ENCODE measurements around the gene BAG3. TPM values are rescaled to one million over a fixed set of nuclear protein-coding genes. Genes with fewer than 3 reads are reported as not detected.
A peak's percentile ranks its signal among the peaks of the same experiment; 100 is the strongest.

The BAG3 gene
- total RNA-seq, 1 experiment from 2014 or later, result 57.0 TPM

GRCh38 chr10:119621078-119621384 lies 30.1 kb upstream of the BAG3 start:
- Histone ChIP-seq H3K4me3 (replicated peaks in 1 of 2; ENCODE audit: low read depth in 1 of 2, low read length in 2 of 2) (no peak overlapping the region), H3K4me1 (ENCODE audit: control insufficient read depth in 1 of 2, insufficient read depth in 2 of 2, low read length in 2 of 2) (peaks cover 8 to 15% of the 10 kb centered on the region in 2 experiments), H2AFZ (ENCODE audit: low read depth, low read length, poor library complexity, severe bottlenecking) (peak overlapping the region; percentile 91), H3K79me2 (ENCODE audit: insufficient read depth, low read length) (no peaks in the 10 kb centered on the region), H3K27me3 (ENCODE audit: insufficient read depth, low read length) (no peaks in the 10 kb centered on the region), H3K9ac (ENCODE audit: low read length) (no peak overlapping the region), H3K27ac (ENCODE audit: low read depth, low read length) (no peak overlapping the region), H3K36me3 (ENCODE audit: control insufficient read depth in 1 of 2, insufficient read depth in 2 of 2, low read length in 2 of 2) (no peaks in the 10 kb centered on the region), H3K4me2 (ENCODE audit: low read length) (peak overlapping the region; percentile 52), H3K9me2 (ENCODE audit: insufficient read depth) (no peaks in the 10 kb centered on the region), H4K20me1 (ENCODE audit: insufficient read depth) (no peaks in the 10 kb centered on the region), H3K9me3 (ENCODE audit: control insufficient read depth in 1 of 2, insufficient read depth in 1 of 2, low read depth in 1 of 2, low read length in 2 of 2) (no peaks in the 10 kb centered on the region)
- RAD21 ChIA-PET (ENCODE audit: low non-redundant PET in 1 of 2, low total read pairs in 2 of 2, uncharacterized antibody in 2 of 2, unreplicated experiment in 2 of 2), result no interaction called here
- CTCF ChIA-PET, result interaction anchor here (1.4 kb wide), 1 partner anchor 422 kb away, joined by 5 read pairs; no protein-coding TSS in a partner anchor
- intact Hi-C loops (cut with micrococcal nuclease), result no loop called here
- no peak for TF ChIP-seq EGR1 (IDR thresholded peaks at IDR 0.05; ENCODE audit: low read depth)
- no peak for TF ChIP-seq MAX (IDR thresholded peaks at IDR 0.05)
- TF ChIP-seq REST (IDR thresholded peaks at IDR 0.05; ENCODE audit: low read depth), result no peak
- no peak for TF ChIP-seq EZH2phosphoT487 (IDR thresholded peaks at IDR 0.05; ENCODE audit: borderline replicate concordance)
- TF ChIP-seq RAD21 (IDR thresholded peaks at IDR 0.05; ENCODE audit: low read depth), result no peak
- TF ChIP-seq ZBTB33 (IDR thresholded peaks at IDR 0.05; ENCODE audit: extremely low read depth, insufficient replicate concordance, low read length), result no peak
- TF ChIP-seq FOSL1 (IDR thresholded peaks at IDR 0.05; ENCODE audit: low read depth), result no peak
- TF ChIP-seq POLR2A (IDR thresholded peaks at IDR 0.05; ENCODE audit: borderline replicate concordance, extremely low read depth, insufficient read depth, insufficient read length), result no peak
- TF ChIP-seq ZNF274 (IDR thresholded peaks at IDR 0.05; ENCODE audit: low read depth, low read length), result no peak
- TF ChIP-seq EZH2 (IDR thresholded peaks at IDR 0.05), result no peak
- TF ChIP-seq CBX3 (IDR thresholded peaks at IDR 0.05; ENCODE audit: low read depth), result no peak
- no peak for TF ChIP-seq POLR2AphosphoS5 (IDR thresholded peaks at IDR 0.05; ENCODE audit: low read depth, low read length)
- TF ChIP-seq ZFX (IDR thresholded peaks at IDR 0.05), result no peak
- no peak for TF ChIP-seq YY1 (IDR thresholded peaks at IDR 0.05; ENCODE audit: extremely low read depth, insufficient replicate concordance, low read depth, low read length)
- no peak for TF ChIP-seq SP1 (IDR thresholded peaks at IDR 0.05; ENCODE audit: low read depth)
- TF ChIP-seq CTCF (IDR thresholded peaks at IDR 0.05 in 2 of 3, conservative IDR thresholded peaks at IDR 0.05 in 1 of 3; ENCODE audit: borderline replicate concordance in 1 of 3, insufficient read depth in 1 of 3, low read depth in 2 of 3, low read length in 2 of 3), result no peak
- TF ChIP-seq ATF3 (IDR thresholded peaks at IDR 0.05), result no peak
- no peak for TF ChIP-seq SRF (IDR thresholded peaks at IDR 0.05; ENCODE audit: low read depth)
- no peak for TF ChIP-seq ELF1 (IDR thresholded peaks at IDR 0.05; ENCODE audit: borderline replicate concordance, low read depth)
- ATAC-seq, result no peak
- DNase-seq (ENCODE audit: low read depth, low spot score), result no peak
- no TSS peak for BruUV-seq (replicated peaks)
- POLR2A ChIA-PET, result no interaction called here
